Memory B cell (primary cell): ENCODE data around the gene AIFM2.
"Not testable (repeated sequence)": the region's sequence is repeated elsewhere in the genome, so short reads cannot be mapped to it uniquely, and the experiment has no call there.

Source experiments
- ATAC-seq: fragments of 150-1000 bp; cut with Tn5 transposase; 2 replicates; pipeline ENCODE4 v1.10.0; 2021; ENCODE audit warnings: low read depth, mild to moderate bottlenecking, moderate library complexity
- DNase-seq, 2 donors: peaks; one replicate each; pipeline ENCODE4 v3.0.0; 2022; ENCODE audit warnings: low spot score in 2 of 2
- H3K27ac Mint-ChIP-seq: one replicate; pipeline ENCODE4 v1.8.0; 2022; ENCODE audit warnings: mild to moderate bottlenecking, moderate library complexity, mixed read lengths
- H3K27me3 Mint-ChIP-seq: one replicate; pipeline ENCODE4 v1.8.0; 2022; ENCODE audit warnings: mixed read lengths
- H3K36me3 Mint-ChIP-seq: one replicate; pipeline ENCODE4 v1.8.0; 2022; ENCODE audit warnings: mild to moderate bottlenecking, mixed read lengths
- H3K4me1 Mint-ChIP-seq: one replicate; pipeline ENCODE4 v1.8.0; 2022; ENCODE audit warnings: mixed read lengths
- H3K4me3 Mint-ChIP-seq: one replicate; pipeline ENCODE4 v1.8.0; 2022; ENCODE audit warnings: mild to moderate bottlenecking, moderate library complexity, mixed read lengths
- H3K9me3 Mint-ChIP-seq: one replicate; pipeline ENCODE4 v1.8.0; 2022; ENCODE audit warnings: mixed read lengths

Gene AIFM2

DNA sequence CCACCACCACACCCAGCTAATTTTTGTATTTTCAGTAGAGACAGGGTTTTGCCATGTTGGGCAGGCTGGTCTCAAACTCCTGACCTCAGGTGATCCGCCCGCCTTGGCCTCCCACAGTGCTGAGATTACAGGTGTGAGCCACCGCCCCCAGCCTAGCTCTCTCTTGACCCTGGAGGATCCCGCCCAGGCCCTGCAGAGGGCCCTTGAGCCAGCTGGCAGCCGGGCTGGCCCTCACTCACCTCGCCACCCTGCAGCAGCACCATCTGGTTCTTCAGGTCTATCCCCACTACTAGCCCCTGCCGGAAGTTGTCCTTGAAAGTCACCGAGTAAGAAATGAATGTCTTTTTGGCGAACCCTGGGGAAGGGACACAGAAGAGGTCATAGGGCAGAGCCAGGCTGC lies 9.5 kb downstream of the AIFM2 start:
- not testable (repeated sequence) for H3K9me3 Mint-ChIP-seq, H3K36me3 Mint-ChIP-seq, H3K4me3 Mint-ChIP-seq, H3K27me3 Mint-ChIP-seq, DNase-seq, H3K27ac Mint-ChIP-seq, ATAC-seq, H3K4me1 Mint-ChIP-seq

DNA sequence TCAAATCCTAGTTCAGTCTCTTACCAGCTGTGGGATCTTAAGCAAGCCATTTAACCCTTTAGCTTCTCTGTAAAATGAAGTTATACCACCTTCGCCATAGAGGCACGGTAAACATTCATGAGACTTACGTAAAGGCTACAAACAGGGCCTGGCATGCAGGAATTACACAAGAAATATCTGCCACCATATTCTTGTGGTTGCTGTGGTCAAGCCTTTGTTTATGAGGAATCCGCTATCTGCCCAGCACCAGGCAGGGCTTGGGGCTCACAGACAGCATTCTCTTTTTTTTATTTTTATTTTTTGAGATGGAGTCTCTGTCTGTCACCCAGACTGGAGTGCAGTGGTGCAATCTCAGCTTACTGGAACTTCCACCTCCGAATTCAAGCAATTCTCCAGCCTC lies 9.9 kb downstream of the AIFM2 start:
- Mint-ChIP-seq H3K9me3 (no peaks in the 10 kb centered on the region), H3K4me1 (peaks cover 2% of the 10 kb centered on the region), H3K27ac (no peak overlapping the region), H3K27me3 (no peaks in the 10 kb centered on the region), H3K36me3 (no peaks in the 10 kb centered on the region), H3K4me3 (no peak overlapping the region)
- DNase-seq (no peak), ATAC-seq (no peak)

DNA sequence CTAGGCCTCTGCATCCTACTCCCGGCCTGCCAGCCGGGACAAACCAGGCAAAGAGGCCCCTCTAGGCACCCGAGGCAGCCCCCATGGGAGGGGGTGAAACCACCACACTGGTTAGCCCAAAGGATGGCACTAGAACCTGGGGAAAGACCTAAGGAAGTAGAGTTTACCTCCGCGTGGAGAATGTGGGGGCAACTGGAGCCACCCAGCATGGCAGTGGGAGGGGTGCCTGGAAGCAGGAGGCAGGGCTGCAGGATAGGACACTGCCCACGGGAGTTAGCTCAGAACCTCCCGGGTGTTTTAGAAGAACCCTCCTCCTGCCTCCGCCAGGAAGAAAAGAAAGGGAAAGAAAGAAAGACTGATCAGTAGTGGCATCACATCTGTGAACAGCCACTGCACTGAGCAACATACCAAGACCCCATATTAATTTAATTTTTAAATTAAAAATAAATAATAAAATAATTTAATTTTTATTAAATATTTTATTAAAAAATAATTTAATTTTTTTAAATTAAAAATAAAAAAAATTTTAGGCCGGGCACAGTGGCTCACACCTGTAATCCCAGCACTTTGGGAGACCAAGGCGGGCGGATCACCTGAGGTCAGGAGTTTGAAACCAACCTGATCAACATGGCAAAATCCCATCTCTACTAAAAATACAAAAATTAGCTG lies 11.2 kb downstream of the AIFM2 start:
- Mint-ChIP-seq H3K27ac (no peak overlapping the region), H3K36me3 (no peaks in the 10 kb centered on the region), H3K9me3 (no peaks in the 10 kb centered on the region), H3K27me3 (no peaks in the 10 kb centered on the region), H3K4me3 (no peak overlapping the region), H3K4me1 (peaks cover 2% of the 10 kb centered on the region)
- ATAC-seq, result no peak
- DNase-seq, result no peak

DNA sequence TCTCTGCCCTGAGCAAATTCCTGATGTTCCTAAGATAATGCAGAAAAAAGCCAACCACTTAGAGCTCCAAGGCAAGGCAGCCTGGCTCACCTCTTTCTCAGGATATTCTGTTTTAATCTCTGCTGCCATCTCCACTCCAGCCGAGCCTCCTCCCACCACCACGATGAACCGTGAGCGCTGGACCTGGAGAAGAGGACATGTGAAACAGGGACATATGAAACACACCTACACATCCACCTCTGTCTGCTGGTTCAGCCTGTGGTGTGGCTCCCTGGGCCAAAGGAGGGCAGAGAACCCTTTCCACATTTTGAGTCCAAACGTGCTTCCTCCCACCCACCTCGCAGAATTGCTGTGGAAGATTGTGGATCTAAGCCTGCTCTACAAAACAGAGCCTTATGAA lies 12.2 kb downstream of the AIFM2 start:
- ATAC-seq, result no peak
- no peak for DNase-seq
- H3K9me3 Mint-ChIP-seq, result no peaks in the 10 kb centered on the region
- no peak overlapping the region for H3K27ac Mint-ChIP-seq
- H3K4me1 Mint-ChIP-seq, result peaks cover 4% of the 10 kb centered on the region
- no peaks in the 10 kb centered on the region for H3K27me3 Mint-ChIP-seq
- H3K4me3 Mint-ChIP-seq, result no peak overlapping the region
- H3K36me3 Mint-ChIP-seq, result no peaks in the 10 kb centered on the region

DNA sequence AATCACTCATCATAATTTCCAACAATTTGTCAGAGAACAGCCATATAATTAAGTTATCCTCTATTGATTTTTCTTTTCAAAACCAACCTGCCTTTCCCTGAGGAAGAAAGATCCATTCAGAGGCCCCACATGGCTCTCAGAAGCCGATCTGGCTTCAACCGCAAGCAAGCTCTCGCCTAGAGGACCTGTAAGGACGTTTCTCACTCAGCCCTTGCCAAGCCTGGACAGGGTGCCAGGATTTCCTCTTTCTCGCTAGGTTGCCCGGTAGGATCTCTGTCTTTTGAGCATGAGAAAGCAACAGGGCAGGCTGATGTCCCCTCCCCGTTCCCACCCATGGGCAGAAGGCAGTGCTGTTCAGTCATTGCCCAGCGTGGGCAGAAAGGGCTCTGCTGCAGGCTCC lies 13.0 kb downstream of the AIFM2 start:
- H3K4me3 Mint-ChIP-seq, result no peak overlapping the region
- H3K9me3 Mint-ChIP-seq, result no peaks in the 10 kb centered on the region
- no peaks in the 10 kb centered on the region for H3K27me3 Mint-ChIP-seq
- no peak overlapping the region for H3K27ac Mint-ChIP-seq
- H3K4me1 Mint-ChIP-seq, result peaks cover 4% of the 10 kb centered on the region
- ATAC-seq (no peak), DNase-seq (no peak)
- no peaks in the 10 kb centered on the region for H3K36me3 Mint-ChIP-seq

DNA sequence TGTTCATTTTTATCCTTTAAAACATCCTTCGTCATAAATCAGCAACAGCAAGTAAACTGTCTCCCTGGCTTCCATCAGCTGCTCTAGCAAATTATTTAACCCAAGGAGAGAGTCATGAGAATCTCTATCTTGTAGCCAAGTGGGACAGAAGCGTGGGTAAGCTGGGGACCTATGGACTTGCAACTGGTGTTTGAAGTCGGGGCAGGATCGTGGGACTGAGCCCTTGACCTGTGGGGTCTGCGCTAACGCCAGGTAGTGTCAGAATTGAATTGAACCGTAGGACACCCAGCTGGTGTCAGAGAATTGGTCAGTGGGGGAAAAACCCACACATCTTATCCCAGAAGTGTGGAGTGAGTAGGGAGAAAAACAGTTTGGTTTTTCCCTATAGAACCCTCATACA lies 13.4 kb downstream of the AIFM2 start:
- no peaks in the 10 kb centered on the region for H3K27me3 Mint-ChIP-seq
- DNase-seq (no peak), ATAC-seq (no peak)
- no peaks in the 10 kb centered on the region for H3K36me3 Mint-ChIP-seq
- H3K4me1 Mint-ChIP-seq, result peaks cover 4% of the 10 kb centered on the region
- no peak overlapping the region for H3K27ac Mint-ChIP-seq
- H3K4me3 Mint-ChIP-seq, result no peak overlapping the region
- no peaks in the 10 kb centered on the region for H3K9me3 Mint-ChIP-seq

DNA sequence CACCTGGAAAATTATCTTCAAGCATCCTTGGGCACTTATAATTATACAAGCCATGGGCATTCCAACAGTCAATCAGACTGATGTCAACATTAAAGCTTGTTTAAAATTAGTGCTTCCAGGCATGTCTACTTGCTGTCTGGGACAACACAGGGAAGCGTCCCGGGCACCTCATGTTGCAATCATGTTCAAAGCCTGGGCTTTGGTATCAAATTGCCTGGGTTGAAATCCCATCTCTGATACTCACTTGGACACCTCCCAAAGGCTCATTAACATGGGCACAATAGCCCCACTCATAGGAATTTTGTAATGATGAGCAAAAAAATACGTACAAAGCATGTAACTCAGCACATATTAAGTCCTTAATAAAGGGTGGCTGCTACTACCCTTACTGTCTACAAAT lies 14.4 kb downstream of the AIFM2 start:
- Mint-ChIP-seq H3K27ac (no peak overlapping the region), H3K36me3 (peaks cover 6% of the 10 kb centered on the region), H3K4me3 (no peak overlapping the region), H3K4me1 (peaks cover 2% of the 10 kb centered on the region), H3K9me3 (no peaks in the 10 kb centered on the region), H3K27me3 (no peaks in the 10 kb centered on the region)
- ATAC-seq (no peak), DNase-seq (no peak)

DNA sequence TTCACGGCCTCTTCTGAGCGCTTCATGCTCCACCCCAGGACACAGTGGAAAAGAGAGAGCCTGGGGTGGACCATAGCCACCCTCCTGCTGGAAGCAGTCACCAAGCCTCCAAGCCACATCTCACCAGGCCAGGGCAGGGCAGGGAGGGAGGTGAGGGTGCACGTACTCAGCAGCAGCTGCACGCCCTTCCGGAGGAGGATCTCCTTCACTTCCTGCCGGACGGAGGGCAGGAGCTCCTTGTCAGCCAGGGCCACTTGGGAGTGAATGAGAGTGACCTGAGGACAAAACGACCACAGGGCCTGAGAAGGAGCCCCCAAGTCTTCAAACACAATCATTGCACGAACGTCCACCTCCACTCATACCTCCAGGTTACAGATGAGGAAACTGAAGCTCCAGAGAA lies 15.0 kb downstream of the AIFM2 start:
- Mint-ChIP-seq H3K36me3 (peaks cover 9% of the 10 kb centered on the region), H3K9me3 (no peaks in the 10 kb centered on the region), H3K27ac (no peak overlapping the region), H3K4me1 (peaks cover 2% of the 10 kb centered on the region), H3K4me3 (no peak overlapping the region), H3K27me3 (no peaks in the 10 kb centered on the region)
- no peak for ATAC-seq
- no peak for DNase-seq

DNA sequence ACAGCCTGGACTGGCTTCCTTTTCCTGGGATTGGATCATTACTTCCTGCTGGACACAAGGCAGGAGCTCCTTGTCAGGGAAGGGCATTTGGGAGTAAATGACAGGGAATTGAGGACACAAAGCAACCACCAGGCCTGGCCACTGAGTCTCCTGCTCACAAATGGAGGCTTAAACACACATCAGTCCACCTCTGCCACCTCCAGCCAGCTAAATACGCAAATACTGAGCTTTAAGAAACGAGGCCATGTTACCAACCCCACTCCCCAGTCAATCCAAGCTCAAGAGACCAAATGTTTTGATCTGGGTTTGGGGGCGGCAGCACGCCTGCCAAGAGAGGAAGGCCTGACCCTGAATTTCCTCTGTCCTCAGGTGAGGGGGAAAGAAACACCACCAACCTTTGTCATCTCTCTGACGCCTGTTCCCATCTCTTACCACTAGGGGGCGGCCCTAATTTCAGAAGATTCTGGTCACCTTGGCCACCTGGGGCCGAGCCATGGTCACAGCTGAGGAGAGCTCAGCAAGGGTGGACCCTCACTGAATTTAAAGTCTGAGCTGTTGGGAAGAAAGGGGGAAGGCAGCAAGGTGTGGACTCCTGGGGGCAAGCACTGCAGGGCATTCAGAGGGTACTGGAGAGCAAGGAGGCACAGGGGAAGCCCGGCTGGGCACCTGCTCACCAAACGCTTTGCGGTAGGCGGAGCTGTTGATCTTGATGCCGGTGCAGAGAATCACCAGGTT lies 16.5 kb downstream of the AIFM2 start:
- Mint-ChIP-seq H3K4me3 (no peak overlapping the region), H3K27ac (no peak overlapping the region), H3K4me1 (peaks cover 2% of the 10 kb centered on the region), H3K9me3 (no peaks in the 10 kb centered on the region), H3K27me3 (no peaks in the 10 kb centered on the region), H3K36me3 (peaks cover 10% of the 10 kb centered on the region)
- DNase-seq (peak; percentile 50 to 60), ATAC-seq (peak; percentile 56)

DNA sequence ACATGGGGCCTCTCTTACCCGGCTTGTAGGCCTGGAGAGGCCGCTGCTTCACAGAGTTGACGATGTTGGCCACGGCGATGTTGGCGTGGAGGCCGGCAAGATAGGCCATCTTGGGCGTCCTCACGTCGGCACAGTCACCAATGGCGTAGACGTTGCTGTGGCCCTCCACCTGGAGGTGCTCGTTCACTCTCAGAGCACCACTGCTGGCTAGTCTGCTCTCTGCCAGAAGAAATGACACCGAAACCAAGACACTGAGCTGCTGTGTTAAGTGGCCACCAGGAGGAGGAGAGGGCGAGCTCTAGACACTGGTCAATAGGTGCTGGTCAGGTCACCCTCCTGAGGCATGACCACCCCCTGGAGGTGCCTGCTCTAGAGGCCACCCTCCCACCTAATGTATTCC lies 17.7 kb downstream of the AIFM2 start:
- H3K4me3 Mint-ChIP-seq, result no peak overlapping the region
- ATAC-seq (no peak), DNase-seq (no peak)
- H3K4me1 Mint-ChIP-seq, result peaks cover 2% of the 10 kb centered on the region
- no peak overlapping the region for H3K27ac Mint-ChIP-seq
- no peaks in the 10 kb centered on the region for H3K27me3 Mint-ChIP-seq
- H3K36me3 Mint-ChIP-seq, result peaks cover 10% of the 10 kb centered on the region
- H3K9me3 Mint-ChIP-seq, result no peaks in the 10 kb centered on the region

DNA sequence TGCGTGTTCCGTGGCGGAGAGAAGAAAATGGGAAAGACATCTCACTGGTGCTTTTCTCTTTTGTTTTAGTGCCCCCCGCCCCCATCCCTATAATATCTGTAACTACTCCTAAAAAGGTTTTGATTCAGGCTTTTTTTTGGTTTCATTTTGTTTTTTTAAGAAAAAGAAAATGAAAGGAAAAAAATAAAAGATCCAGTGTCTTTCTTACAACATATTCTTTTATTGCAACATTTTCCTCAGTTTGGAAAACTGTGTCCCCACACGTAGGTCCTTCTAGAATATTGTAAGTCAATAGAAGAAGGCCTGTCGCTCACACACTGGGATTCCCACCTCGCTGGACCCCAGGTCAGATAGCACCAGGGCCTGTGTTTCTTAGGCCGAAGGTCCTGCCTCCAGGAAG lies 20.6 kb downstream of the AIFM2 start:
- Mint-ChIP-seq H3K9me3 (no peaks in the 10 kb centered on the region), H3K36me3 (peaks cover 10% of the 10 kb centered on the region), H3K4me3 (no peak overlapping the region), H3K27me3 (no peaks in the 10 kb centered on the region), H3K27ac (no peak overlapping the region), H3K4me1 (peaks cover 5% of the 10 kb centered on the region)
- DNase-seq (no peak), ATAC-seq (no peak)

DNA sequence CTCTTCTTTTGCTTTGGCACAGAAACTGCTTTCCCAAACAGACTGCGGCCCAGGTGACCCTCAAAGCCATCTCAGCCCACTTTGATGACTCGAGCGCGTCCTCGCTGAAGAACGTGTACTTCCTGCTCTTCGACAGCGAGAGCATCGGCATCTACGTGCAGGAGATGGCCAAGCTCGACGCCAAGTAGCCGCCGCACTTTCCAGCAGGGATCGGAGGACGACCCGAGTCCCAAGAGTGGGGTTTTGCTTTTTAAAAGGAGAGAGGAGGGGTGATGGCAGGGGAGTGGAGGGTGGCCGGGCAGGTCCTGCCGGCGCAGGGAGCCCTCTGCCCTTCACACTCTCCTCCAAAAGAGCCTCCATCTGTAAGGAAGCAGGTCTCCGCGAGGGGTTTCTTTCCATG lies 21.1 kb downstream of the AIFM2 start:
- H3K36me3 Mint-ChIP-seq, result peaks cover 10% of the 10 kb centered on the region

DNA sequence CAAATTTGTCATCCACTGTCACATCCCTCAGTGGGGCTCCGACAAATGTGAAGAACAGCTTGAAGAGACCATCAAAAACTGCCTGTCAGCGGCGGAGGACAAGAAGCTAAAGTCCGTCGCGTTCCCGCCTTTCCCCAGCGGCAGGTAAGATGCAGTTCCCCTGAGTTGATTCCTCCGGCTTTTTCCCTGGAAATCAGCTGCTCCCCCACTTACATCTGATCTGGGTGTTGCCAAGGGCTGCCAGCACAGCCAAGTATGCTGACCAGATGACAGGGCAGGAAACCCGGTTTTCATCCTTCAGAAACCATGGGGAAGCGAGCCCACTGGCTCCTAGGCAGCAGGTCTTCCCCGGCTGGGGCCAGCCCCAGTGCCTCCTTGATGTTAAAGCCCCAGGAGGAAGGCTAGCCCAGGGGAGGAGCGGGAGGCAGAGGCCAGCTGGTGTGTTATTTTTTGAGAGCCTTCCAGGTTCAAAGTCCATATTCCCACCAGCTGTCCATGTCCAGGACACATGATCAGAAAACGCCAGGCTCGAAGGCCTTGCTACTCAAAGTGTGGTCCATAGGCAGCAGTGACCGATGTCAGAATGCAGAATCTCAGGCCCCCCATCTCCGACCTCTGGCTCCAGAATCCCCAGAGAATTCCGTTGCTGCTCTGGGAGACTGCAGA lies 23.4 kb downstream of the AIFM2 start:
- H3K27me3 Mint-ChIP-seq, result no peaks in the 10 kb centered on the region
- H3K9me3 Mint-ChIP-seq, result no peaks in the 10 kb centered on the region
- H3K27ac Mint-ChIP-seq, result no peak overlapping the region
- peaks cover 3% of the 10 kb centered on the region for H3K4me1 Mint-ChIP-seq
- DNase-seq (no peak), ATAC-seq (no peak)
- no peak overlapping the region for H3K4me3 Mint-ChIP-seq
- H3K36me3 Mint-ChIP-seq, result peaks cover 10% of the 10 kb centered on the region

More for the DNA sequence above, 21.1 kb downstream of the AIFM2 start:
- no peak for ATAC-seq
- Mint-ChIP-seq H3K27me3 (no peaks in the 10 kb centered on the region), H3K4me1 (peaks cover 5% of the 10 kb centered on the region), H3K4me3 (no peak overlapping the region), H3K9me3 (no peaks in the 10 kb centered on the region), H3K27ac (no peak overlapping the region)
- no peak for DNase-seq

DNA sequence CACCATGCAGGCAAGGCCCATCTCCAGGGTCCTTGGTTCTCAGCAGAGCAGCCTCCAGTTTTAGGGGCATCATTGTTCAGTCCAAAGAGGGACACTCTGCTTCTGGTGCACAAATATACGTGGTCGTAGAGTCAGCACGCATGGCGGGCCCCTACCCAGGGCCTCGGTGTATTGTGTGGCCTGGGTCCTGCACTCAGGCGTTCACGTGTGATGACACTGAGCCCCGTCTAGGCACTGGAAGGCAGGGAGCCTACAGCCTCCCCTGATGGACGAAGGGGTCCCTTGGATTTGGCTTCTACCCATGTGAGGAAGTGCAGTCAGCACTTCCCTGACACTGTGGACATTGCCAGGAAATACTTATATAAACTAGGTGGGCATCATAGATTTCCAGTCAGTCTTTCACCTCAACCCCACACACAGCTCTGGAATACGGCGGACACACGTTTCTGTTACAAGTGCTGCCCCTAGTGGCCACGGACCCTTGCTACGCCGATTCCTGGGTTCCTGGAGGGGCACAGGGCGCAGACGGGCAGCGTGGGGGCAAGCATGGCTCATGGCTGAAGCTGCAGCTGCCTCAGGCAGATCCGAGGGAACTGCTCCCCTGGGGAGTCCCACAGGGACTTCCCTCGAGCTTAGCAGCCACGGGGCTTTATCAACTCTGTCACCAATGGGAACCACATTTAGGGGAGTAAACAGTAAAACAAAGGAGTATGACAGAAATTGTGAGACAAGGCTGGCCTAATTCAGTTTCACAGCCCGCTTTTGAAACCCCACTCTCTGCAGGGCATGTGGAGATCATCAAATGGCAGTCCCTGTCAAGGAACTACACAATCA lies 25.4 kb downstream of the AIFM2 start:
- Mint-ChIP-seq H3K27me3 (no peaks in the 10 kb centered on the region), H3K27ac (no peak overlapping the region), H3K4me1 (peaks cover 3% of the 10 kb centered on the region), H3K4me3 (no peak overlapping the region), H3K36me3 (peaks cover 2% of the 10 kb centered on the region), H3K9me3 (no peaks in the 10 kb centered on the region)
- ATAC-seq (peak; percentile 70), DNase-seq (no peak)
